ENCODE data around the gene MCC.
A peak's percentile ranks its signal among the peaks of the same experiment; 100 is the strongest.

MCC gene

DNA sequence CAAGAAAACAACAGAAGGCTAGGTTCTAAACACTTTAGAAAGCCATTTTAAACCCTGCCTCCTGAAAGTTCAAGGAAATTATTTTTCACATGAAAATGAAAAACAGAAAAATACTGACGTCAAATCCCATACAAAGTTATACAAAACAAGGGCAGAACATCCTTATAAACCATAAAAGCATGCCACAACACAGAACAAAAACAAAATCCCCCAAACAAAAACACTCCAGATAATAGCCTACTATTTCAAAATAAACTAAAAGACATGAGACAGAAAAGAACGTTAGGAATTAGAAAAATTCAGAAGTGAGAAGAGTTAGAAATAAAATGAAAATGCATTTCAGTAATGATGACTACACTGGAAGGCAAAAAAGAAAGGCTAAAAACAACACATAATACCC is 338.0 kb downstream of the MCC start:
- no peak overlapping the region for H3K4me3 ChIP-seq (ENCODE audit: low read depth, low read length)
- no peak for DNase-seq (ENCODE audit: low read depth)

DNA sequence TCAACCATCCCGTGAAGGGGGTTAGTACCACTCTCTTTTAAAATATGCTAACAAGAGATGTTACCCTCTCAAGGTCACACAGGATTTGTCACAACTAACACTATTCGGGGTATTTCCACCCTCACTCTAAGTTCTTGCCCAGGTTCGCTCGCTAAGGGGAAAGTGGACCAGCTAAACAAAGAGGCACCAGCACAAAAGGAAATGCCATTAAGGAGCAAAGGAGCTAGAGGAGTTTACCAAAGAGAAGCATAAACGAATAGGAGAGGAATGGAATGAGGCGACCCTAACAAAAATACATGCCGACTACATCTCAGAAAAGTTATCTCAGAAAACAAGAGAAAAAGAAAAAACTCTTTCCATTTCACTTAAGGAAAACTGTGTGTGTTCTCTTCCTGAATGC is 340.7 kb downstream of the MCC start:
- no peak for DNase-seq (ENCODE audit: low read depth)
- no peak overlapping the region for H3K4me3 ChIP-seq (ENCODE audit: low read depth, low read length)

DNA sequence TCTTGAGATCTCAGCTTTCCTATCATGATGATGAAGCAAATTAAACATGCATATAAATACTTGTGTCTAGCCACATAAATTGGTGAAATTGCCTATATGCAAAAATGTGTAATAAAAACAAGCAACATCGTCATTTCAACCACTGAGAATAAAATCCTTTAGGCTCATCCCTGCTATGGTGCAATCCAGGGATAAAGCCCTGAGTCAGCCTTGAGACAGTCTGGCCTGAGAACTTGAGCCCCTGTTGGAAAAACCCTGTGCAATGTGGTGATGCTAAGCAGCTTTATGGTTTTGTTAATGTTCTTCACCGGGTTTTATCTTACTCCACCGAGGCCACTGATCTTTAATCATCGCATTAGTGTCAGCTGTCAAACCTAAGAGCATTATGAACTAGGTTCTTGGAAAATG is 341.1 kb downstream of the MCC start:
- no peak overlapping the region for H3K4me3 ChIP-seq (ENCODE audit: low read depth, low read length)
- DNase-seq (ENCODE audit: low read depth) = peak; percentile 84

DNA sequence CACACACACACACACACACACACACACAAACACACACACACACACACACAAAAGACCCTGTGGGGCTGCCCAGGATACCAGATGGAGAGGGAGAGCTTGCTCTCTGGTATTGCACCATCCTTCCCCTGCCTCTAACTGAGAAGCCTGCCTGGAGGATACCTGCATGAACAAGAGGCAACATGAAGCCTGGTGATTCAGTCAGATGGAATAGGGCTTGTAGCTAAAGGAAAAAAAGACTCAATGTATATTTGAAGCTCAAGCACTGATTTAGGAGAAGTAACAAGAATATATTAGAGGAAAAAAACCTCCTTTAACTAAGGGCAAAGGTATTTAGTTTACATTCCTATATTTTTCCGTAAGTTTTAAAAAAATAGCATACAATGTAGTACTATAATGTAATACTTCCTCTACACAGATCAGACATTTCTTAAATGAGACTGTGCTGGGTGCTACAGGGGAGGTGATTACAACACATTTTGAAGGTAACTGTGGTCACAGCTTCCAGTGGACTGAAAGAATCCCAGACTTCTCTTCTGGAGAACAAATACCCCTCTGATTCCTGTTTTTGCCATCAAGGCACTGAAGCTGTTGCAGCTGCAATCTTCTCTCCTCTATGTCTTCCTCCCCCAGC is 342.4 kb downstream of the MCC start:
- peak; percentile 32 for DNase-seq (ENCODE audit: low read depth)
- no peak overlapping the region for H3K4me3 ChIP-seq (ENCODE audit: low read depth, low read length)

DNA sequence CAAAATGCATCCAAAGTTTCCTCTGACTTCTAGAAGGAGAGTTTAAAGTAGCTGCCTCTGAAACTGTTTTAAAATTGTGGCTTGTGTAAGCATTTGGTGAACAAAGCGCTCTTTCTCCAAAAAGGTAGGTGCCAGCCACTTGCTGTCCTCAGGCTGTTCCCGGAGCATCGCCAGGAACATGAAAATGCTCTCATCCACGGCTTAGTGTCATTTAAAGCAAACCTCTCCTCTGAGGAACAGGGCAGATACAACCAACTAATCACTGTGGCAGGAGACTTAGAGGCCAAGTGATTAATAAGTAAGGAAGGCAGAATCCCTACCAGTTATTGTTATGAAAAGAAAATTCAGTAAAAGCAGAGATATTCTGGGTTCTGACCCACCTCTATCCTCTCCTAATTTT is 346.1 kb downstream of the MCC start:
- DNase-seq (ENCODE audit: low read depth) = no peak
- H3K4me3 ChIP-seq (ENCODE audit: low read depth, low read length) = no peak overlapping the region

DNA sequence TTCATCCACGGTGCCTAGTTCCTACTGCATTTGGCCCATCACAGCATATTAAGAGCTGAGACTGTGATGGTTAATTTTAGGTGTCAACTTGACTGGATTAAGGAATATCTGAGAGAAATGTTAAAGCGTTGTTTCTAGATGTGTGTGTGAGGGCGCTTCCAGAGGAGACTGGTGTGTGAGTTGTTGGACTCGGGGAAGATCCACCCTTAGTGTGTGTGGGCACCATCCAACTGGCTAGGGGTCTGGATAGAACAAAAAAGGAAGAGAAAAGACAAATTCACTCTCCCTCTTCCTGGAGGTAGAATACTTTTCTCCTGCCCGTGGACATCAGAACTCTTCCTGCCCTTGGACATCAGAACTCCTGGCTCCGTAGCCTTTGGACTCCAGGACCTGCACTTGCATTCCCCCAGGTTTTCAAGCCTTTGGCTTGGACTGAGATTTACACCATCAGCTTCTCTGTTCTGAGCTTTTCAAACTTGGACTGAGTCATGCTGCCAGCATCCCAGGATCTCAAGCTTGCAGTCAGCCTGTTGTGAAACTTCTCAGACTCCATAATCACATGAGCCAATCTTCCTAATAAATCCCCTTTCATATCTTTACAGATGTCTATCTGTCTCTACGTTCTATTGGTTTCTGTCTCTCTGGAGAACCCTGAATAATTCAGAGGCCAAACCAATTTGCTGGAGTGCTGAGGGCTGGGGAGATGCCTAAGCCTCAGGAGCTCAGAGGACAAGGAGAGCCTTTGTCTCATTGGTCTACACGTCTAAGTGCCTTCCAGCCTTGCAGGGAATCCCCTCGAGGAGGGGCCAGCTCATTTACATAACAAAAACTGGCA is 347.2 kb downstream of the MCC start:
- peak; percentile 79 for DNase-seq (ENCODE audit: low read depth)
- no peak overlapping the region for H3K4me3 ChIP-seq (ENCODE audit: low read depth, low read length)

DNA sequence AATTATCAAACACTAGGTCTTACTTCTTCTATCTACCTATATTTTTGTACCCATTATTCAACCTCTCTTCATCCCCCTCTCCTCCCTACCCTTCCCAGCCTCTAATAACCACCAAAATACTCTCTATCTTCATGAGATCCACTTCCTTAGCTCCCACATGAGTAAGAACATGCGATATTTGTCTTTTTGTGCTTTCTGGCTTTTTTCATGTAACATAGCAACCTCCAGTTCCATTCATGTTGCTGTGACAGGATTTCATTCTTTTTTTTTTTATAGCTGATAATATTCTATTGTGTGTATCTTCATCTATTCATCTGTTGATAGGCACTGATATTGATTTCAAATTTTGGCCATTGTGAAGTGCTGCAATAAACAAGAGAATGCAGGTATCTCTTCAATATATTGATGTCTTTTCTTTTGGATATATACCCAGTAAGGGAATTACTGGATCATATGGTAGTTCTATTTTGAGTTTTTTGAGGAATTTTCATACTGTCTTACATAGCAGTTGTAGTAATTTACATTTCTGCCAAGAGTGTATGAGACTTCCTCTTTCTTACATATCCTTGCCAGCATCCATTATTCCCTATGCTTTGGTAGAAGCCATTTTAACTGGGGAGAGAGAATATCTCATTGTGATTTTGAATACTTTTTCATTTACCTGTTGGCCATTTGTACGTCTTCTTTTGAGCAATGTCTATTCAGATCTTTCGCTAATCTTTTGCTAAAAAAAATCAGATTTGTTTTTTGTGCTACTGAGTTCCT is 354.9 kb downstream of the MCC start:
- no peak for DNase-seq (ENCODE audit: low read depth)
- H3K4me3 ChIP-seq (ENCODE audit: low read depth, low read length) = no peak overlapping the region

DNA sequence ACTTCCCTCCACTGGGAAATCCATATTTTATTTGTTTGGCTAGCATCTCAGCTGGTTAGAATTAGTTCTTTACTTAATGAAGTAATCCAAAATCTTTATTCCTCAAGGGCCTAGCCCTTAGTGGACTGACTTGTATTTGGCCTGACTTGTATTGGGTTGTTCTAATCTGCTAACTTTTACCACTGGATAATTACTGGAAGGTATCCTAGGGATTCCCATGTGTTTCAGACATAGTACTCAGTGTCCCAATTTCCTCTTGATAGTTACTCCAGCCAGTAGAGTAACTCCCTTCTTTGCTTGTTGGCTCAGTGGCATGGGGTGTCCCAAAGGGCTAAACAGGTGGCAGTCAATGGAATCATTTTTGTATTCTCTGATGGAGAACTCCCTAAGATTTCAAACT is 355.7 kb downstream of the MCC start:
- no peak for DNase-seq (ENCODE audit: low read depth)
- H3K4me3 ChIP-seq (ENCODE audit: low read depth, low read length) = no peak overlapping the region

DNA sequence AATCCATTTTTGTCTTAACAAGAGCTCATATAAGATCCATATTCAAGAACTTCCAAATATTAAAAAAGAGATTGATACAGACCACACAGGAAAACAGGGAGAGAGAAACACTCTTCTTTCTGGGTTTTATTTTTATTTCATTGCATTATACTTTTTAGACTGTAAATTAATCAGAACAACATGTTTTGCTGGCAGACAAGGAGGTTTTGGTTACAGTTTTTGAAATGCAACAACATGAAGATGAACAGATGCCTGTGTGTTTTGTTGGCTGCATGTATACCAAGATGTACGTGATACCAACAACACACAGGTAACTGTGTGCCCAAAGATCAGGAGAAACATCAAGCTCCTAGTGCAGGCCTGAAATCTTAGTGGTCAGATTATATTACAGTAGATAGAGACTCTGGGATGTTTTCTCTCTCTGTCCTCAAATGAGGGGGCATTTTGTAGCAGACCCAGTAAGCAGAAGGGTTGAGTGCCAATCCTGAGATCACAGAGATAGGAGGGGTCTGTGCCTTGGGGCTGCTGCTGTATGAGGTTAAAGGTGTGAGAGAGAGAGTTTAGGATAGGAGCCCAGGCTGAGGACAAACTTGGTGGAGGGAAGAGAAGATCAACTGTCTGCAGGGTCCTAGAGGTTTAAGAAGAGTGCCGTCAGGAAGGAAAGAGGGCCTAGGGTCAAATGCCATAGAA is 359.5 kb downstream of the MCC start:
- no peak for DNase-seq (ENCODE audit: low read depth)
- H3K4me3 ChIP-seq (ENCODE audit: low read depth, low read length) = no peak overlapping the region

DNA sequence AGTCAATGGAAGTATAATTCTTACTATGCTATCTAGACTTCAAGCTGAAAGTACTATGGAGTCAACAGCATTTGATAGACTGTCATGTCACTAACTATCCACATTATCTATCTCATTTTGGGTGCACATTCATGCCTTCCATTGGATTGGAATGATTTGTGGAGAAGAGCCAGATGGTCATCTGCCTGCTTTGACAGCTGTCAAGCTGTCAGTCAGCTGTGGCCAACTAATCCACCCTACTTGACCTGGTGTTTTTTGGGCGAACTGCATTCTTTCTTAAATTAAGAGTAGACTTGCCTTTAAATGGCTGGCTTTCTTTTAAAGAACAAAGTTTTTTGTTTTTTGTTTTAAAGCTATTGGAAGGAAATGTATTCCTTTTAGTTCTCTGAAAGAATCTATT is 360.2 kb downstream of the MCC start:
- H3K4me3 ChIP-seq (ENCODE audit: low read depth, low read length) = no peak overlapping the region
- no peak for DNase-seq (ENCODE audit: low read depth)

DNA sequence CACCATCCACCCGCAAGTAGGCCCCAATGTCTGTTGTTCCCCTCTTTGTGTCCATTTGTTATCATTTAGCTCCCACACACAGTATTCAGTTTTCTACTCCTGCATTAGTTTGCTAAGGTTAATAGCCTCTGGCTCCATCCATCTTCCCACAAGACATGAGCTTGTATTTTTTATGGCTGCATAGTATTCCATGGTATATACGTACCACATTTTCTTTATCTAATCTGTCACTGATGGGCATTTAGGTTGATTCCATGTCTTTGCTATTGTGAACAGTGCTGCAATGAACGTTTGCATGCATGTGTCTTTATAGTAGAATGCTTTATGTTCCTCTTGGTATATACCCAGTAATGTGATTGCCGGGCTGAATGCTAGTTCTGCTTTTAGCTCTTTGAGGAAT is 361.2 kb downstream of the MCC start:
- DNase-seq (ENCODE audit: low read depth) = no peak
- H3K4me3 ChIP-seq (ENCODE audit: low read depth, low read length) = no peak overlapping the region

DNA sequence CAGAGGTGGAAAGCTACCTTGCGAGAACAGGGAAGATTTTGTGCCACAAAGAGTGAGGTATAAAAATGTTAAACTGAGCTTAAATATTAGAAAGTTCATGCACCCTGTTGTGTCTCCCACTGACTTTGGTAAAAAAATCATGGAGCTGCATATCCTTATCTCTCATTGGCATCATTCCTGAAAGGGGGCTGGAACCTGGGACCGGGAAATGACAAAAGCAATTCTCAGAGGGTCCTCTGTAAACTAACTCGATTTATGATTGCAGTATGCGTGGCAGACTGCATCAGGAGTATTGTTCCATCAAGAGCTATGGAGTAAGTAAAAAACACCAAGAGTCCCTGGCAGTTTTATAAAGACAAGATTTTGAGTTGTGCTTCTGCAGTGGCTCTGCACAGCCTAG is 362.9 kb downstream of the MCC start:
- DNase-seq (ENCODE audit: low read depth) = no peak

DNA sequence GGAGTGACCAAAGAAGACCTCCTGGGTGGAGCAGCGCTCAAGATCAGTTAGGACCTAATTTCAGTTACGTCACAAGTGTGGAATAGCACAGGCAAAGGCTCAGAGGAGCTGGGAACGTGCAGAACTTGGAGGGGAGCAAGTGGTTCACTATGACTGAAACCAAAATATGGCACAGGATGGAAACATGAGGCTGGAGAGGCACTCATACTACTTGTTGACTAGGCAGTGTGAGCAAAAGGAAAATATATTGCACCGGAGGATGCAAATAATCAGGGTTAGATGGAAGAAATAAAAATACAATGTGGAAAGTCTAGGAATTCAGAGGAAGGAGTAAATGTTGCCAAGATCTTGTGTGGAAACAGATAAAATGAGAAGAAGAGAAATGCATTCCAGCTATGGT is 363.3 kb downstream of the MCC start:
- H3K4me3 ChIP-seq (ENCODE audit: low read depth, low read length) = no peak overlapping the region
- no peak for DNase-seq (ENCODE audit: low read depth)

More for the DNA sequence above, 362.9 kb downstream of the MCC start:
- H3K4me3 ChIP-seq (ENCODE audit: low read depth, low read length) = no peak overlapping the region

DNA sequence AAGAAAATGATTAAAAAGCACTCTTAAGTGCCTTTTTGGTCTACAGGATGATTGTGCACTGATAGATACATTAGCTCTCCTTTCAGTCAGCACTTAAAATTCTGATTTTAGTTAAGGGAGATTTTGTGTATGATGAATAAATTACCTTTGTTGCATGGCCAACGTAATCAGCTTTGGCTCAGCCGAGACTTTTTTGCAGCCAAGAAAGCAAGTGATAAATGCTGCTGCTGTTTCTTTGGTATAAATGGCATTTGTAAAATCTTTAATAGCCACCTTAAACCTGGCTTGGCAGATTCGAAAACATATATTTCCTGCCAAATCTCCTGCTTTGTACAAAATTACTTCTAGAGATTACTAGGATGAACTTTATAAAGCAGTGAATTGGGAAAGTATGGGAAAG is 364.0 kb downstream of the MCC start:
- H3K4me3 ChIP-seq (ENCODE audit: low read depth, low read length) = no peak overlapping the region
- no peak for DNase-seq (ENCODE audit: low read depth)

DNA sequence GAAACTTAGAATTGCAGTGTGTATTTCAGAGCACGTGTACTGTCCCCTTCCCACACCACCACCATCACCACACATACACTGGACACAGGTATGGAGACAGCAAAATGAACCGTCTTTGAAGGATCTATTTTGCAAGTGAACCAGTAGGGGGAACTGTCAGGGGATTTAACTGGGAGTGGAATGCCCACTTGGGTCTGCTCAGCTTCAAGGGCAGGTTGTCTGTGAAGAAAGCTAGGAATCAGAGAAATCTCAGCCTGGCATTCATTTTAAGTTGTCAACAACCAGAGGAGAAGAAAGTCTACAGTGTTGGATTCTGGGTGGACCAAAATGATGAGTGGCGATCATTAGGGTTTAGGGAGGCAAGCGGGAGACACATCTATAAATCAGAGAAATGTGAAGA is 364.6 kb downstream of the MCC start:
- DNase-seq (ENCODE audit: low read depth) = no peak
- H3K4me3 ChIP-seq (ENCODE audit: low read depth, low read length) = no peak overlapping the region

DNA sequence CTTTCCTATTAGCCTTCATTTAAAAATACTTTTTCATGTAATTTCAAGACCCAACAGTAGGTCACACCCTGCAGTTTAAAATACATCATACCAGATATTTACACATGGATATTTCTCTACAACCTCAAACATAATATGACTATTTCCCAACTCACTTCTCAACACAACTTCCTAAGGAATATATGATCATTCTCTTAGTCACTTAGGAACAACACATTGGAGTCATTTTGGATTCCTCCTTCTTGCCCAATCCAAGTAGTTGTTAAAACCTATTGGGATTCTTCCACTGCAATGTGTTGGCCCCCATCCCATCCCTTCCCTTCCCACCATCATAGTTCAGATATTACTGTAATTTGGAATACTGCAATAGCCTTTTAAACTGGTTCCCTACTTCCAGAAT is 366.2 kb downstream of the MCC start:
- no peak overlapping the region for H3K4me3 ChIP-seq (ENCODE audit: low read depth, low read length)
- DNase-seq (ENCODE audit: low read depth) = peak; percentile 88

DNA sequence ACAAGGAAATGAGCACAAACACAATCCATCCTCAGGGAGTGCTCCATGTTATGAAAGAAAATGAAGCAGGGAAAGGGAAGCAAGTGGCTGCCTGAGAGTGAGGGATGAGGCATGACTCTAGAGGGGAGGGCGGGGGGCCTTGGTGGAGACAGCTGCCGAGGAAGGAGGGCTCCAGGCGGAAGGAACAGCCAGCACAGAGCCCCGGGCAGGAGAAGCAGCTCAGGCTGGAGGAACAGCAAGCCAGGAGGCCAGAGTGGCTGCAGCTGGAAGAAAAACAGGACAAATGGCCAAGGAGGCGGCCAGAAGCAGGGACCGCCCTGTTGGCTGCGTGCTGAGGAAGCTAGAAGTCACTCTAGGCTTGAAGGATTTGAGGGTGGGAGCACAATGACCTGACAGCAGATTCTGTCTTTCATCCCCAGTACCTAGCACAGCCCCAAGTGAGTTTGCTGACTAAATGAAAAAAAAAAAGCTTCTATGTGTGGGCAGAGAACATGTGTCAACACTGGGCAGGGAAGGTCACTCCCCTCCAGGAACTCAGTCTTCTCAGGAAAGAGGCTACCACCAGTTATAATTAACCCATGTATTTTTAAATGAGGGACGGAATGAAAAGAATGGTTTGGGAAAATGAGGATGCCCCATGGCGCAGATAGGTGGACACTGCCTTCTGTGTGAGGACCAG is 368.9 kb downstream of the MCC start:
- no peak for DNase-seq (ENCODE audit: low read depth)
- no peak overlapping the region for H3K4me3 ChIP-seq (ENCODE audit: low read depth, low read length)

DNA sequence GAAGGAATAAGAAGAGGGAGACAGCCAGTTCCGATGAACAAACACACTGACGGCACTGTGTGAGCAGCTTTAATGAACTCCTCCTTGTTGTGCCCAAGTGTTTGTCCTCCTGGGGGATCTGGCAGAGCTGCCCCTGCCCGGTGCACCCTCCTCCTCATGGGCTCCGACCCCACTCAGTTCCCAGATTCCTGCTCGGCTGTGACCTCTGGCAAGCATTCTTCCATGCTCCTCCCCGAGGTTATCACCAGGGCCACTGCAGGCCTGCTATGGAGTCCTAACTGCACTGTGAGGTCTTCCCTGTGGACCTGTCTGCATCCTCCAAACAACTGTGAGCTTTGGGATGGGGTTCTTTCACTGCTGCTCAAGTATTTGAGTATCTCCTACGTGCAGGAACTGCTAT is 369.5 kb downstream of the MCC start:
- no peak for DNase-seq (ENCODE audit: low read depth)
- H3K4me3 ChIP-seq (ENCODE audit: low read depth, low read length) = no peak overlapping the region

DNA sequence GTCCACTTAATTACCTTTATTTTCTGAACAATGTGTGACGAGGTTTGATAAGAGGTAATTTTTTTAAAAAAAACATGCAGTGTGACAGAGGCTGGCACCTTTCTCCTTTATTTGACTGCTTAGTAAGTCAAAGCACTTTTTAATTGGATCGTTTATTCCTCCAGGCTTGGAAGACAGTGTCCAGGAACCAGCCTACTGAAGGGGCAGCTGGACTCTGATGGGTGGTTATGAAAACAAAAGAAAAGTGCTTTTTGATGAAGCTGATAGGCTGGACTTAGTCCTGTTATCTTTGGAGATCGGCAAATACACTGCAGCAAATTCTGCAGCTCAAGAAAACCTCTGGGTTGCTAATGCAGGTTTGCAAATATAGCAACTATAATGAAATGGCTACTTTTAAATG is 370.0 kb downstream of the MCC start:
- DNase-seq (ENCODE audit: low read depth) = no peak
- H3K4me3 ChIP-seq (ENCODE audit: low read depth, low read length) = no peak overlapping the region
